ENCODE data around the gene ADAM17. TPM values are rescaled to one million over a fixed set of nuclear protein-coding genes. Genes with fewer than 3 reads are reported as not detected.
A peak's percentile ranks its signal among the peaks of the same experiment; 100 is the strongest.

ADAM17 gene
- total and polyA plus RNA-seq, 2 of the 13 experiments (the other 11 are each of a cell fraction or from before 2014, with no cell fraction given) = 6.5 to 33.4 TPM

DNA sequence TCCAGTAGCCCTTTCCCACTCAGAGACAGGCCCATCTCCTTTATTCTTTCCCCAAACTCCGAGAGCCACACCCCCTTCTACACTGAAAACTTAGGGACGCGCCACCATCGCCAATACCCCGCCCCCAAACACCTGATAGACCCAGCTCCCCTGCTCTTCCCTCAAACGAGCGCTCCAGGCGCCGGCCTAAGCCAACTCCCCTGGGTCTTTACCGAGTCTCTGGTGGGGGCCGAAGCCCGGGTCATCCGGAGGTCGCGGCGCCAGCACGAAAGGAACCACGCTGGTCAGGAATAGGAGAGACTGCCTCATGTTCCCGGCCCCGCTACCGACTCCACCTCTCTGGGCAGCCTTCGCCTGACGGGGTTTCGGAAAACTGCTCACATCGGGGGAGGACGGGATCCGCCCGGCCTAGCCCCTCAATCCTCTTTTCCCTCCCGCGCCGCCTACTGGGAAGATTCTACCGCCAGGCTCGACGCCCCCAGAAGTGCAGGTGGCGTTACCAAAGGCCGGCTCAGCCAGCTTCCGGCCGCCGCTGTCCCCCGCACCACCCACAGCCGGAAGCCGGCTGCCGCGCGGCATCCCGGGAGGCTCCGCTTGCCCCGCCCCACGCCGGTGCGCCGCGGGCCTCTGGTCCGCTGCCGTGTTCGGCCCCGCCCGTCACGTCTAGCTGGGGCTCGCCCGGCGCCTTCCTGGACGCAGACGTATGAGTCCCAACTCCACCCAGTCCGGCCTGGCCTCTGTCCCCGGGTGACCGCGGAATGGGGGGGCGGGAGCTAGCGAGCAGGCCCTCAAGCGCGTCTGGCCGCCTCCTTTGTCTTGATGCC is at the start of gene ADAM17 (continued):
- TF ChIP-seq, protein P1, sequence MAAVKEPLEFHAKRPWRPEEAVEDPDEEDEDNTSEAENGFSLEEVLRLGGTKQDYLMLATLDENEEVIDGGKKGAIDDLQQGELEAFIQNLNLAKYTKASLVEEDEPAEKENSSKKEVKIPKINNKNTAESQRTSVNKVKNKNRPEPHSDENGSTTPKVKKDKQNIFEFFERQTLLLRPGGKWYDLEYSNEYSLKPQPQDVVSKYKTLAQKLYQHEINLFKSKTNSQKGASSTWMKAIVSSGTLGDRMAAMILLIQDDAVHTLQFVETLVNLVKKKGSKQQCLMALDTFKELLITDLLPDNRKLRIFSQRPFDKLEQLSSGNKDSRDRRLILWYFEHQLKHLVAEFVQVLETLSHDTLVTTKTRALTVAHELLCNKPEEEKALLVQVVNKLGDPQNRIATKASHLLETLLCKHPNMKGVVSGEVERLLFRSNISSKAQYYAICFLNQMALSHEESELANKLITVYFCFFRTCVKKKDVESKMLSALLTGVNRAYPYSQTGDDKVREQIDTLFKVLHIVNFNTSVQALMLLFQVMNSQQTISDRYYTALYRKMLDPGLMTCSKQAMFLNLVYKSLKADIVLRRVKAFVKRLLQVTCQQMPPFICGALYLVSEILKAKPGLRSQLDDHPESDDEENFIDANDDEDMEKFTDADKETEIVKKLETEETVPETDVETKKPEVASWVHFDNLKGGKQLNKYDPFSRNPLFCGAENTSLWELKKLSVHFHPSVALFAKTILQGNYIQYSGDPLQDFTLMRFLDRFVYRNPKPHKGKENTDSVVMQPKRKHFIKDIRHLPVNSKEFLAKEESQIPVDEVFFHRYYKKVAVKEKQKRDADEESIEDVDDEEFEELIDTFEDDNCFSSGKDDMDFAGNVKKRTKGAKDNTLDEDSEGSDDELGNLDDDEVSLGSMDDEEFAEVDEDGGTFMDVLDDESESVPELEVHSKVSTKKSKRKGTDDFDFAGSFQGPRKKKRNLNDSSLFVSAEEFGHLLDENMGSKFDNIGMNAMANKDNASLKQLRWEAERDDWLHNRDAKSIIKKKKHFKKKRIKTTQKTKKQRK (IDR thresholded peaks at IDR 0.05; ENCODE audit: low read length) = no peak
- TF ChIP-seq, protein P2, sequence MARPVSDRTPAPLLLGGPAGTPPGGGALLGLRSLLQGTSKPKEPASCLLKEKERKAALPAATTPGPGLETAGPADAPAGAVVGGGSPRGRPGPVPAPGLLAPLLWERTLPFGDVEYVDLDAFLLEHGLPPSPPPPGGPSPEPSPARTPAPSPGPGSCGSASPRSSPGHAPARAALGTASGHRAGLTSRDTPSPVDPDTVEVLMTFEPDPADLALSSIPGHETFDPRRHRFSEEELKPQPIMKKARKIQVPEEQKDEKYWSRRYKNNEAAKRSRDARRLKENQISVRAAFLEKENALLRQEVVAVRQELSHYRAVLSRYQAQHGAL (CRISPR knock-in tag; IDR thresholded peaks at IDR 0.05; ENCODE audit: not compliant biosample characterization) = no peak
- peak; percentile 67 for TF ChIP-seq PCBP2 (optimal IDR thresholded peaks at IDR 0.05; ENCODE audit: low read depth, low read length, poor library complexity, severe bottlenecking)
- peak; percentile 85; the same call in 1 of the 2 replicates for TF ChIP-seq ZMAT3 (CRISPR knock-in tag; conservative IDR thresholded peaks at IDR 0.05)
- peak; percentile 99 for TF ChIP-seq RXRA (CRISPR knock-in tag; IDR thresholded peaks at IDR 0.05)
- TF ChIP-seq ATAD3A (CRISPR knock-in tag; IDR thresholded peaks at IDR 0.05) = 0 out of 2 replicates have a peak, but pooled peaks have one; percentile 28
- TF ChIP-seq MBD4 (IDR thresholded peaks at IDR 0.05; ENCODE audit: borderline replicate concordance, low read length) = no peak
- no peak for TF ChIP-seq FOXA1 (IDR thresholded peaks at IDR 0.05)
- TF ChIP-seq FOXA1 (CRISPR knock-in tag; IDR thresholded peaks at IDR 0.05) = peak; percentile 41
- no peak for TF ChIP-seq ZNF562 (CRISPR knock-in tag; IDR thresholded peaks at IDR 0.05; ENCODE audit: borderline replicate concordance)
- peak; percentile 45; the same call in 1 of the 2 replicates for TF ChIP-seq TEF (CRISPR knock-in tag; IDR thresholded peaks at IDR 0.05)
- TF ChIP-seq, protein P3, sequence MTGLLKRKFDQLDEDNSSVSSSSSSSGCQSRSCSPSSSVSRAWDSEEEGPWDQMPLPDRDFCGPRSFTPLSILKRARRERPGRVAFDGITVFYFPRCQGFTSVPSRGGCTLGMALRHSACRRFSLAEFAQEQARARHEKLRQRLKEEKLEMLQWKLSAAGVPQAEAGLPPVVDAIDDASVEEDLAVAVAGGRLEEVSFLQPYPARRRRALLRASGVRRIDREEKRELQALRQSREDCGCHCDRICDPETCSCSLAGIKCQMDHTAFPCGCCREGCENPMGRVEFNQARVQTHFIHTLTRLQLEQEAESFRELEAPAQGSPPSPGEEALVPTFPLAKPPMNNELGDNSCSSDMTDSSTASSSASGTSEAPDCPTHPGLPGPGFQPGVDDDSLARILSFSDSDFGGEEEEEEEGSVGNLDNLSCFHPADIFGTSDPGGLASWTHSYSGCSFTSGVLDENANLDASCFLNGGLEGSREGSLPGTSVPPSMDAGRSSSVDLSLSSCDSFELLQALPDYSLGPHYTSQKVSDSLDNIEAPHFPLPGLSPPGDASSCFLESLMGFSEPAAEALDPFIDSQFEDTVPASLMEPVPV (CRISPR knock-in tag; IDR thresholded peaks at IDR 0.05) = peak; percentile 64; the same call in 1 of the 2 replicates
- TF ChIP-seq KMT2B (CRISPR knock-in tag; IDR thresholded peaks at IDR 0.05) = peak; percentile 87
- TF ChIP-seq ZNF101 (CRISPR knock-in tag; IDR thresholded peaks at IDR 0.05; ENCODE audit: borderline replicate concordance, low read depth) = 0 out of 2 replicates have a peak, but pooled peaks have one; percentile 62
- TF ChIP-seq, protein P4, sequence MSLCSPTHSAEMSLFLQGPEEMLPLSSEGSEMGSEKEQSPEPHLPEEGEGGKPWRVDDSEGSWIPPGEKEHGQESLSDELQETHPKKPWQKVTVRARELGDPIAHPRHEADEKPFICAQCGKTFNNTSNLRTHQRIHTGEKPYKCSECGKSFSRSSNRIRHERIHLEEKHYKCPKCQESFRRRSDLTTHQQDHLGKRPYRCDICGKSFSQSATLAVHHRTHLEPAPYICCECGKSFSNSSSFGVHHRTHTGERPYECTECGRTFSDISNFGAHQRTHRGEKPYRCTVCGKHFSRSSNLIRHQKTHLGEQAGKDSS (CRISPR knock-in tag; IDR thresholded peaks at IDR 0.05; ENCODE audit: borderline replicate concordance, low read depth) = peak; percentile 69
- no peak for TF ChIP-seq KLF13 (CRISPR knock-in tag; IDR thresholded peaks at IDR 0.05)
- no peak for TF ChIP-seq GTF3A (CRISPR knock-in tag; conservative IDR thresholded peaks at IDR 0.05)
- peak; percentile 93 for TF ChIP-seq PATZ1 (CRISPR knock-in tag; IDR thresholded peaks at IDR 0.05)
- TF ChIP-seq ZNF652 (CRISPR knock-in tag; IDR thresholded peaks at IDR 0.05; ENCODE audit: borderline replicate concordance, low read depth) = no peak
